Stimulated activated naive CD8-positive, alpha-beta T cell treated with anti-CD3 and anti-CD28 coated beads, Interleukin-15, Interleukin-2, amounts not matched to agents 100 ng/mL and 50 ng/mL, for 24 hours (primary cell): ENCODE data around the gene DPYD.
"Not testable (repeated sequence)": the region's sequence is repeated elsewhere in the genome, so short reads cannot be mapped to it uniquely, and the experiment has no call there.

ENCODE experiments used
- H3K27ac Mint-ChIP-seq: one replicate; pipeline ENCODE4 v1.8.0; 2021; ENCODE audit warnings: mild to moderate bottlenecking, mixed read lengths
- H3K27me3 Mint-ChIP-seq: one replicate; pipeline ENCODE4 v1.8.0; 2021; ENCODE audit warnings: mixed read lengths
- H3K36me3 Mint-ChIP-seq: one replicate; pipeline ENCODE4 v1.8.0; 2021; ENCODE audit warnings: low read depth, mixed read lengths
- H3K4me1 Mint-ChIP-seq: one replicate; pipeline ENCODE4 v1.8.0; 2021; ENCODE audit warnings: low read depth, mixed read lengths
- H3K4me3 Mint-ChIP-seq: one replicate; pipeline ENCODE4 v1.8.0; 2021; ENCODE audit warnings: mild to moderate bottlenecking, mixed read lengths
- H3K9me3 Mint-ChIP-seq: one replicate; pipeline ENCODE4 v1.8.0; 2021; ENCODE audit warnings: mixed read lengths

DPYD gene

GRCh38 chr1:97352936-97353382 lies 567.9 kb downstream of the DPYD start:
- no peaks in the 10 kb centered on the region for H3K9me3 Mint-ChIP-seq
- H3K27ac Mint-ChIP-seq: no peak overlapping the region
- no peaks in the 10 kb centered on the region for H3K27me3 Mint-ChIP-seq
- no peak overlapping the region for H3K4me3 Mint-ChIP-seq
- peaks cover 11% of the 10 kb centered on the region for H3K36me3 Mint-ChIP-seq
- H3K4me1 Mint-ChIP-seq: no peaks in the 10 kb centered on the region

GRCh38 chr1:97351846-97352245 lies 569.0 kb downstream of the DPYD start:
- no peak overlapping the region for H3K27ac Mint-ChIP-seq
- H3K4me3 Mint-ChIP-seq: no peak overlapping the region
- no peaks in the 10 kb centered on the region for H3K4me1 Mint-ChIP-seq
- peaks cover 3% of the 10 kb centered on the region for H3K36me3 Mint-ChIP-seq
- H3K9me3 Mint-ChIP-seq: no peaks in the 10 kb centered on the region
- H3K27me3 Mint-ChIP-seq: no peaks in the 10 kb centered on the region

GRCh38 chr1:97350662-97351061 lies 570.2 kb downstream of the DPYD start:
- Mint-ChIP-seq H3K9me3 (no peaks in the 10 kb centered on the region), H3K27me3 (no peaks in the 10 kb centered on the region), H3K4me3 (no peak overlapping the region), H3K27ac (no peak overlapping the region), H3K4me1 (no peaks in the 10 kb centered on the region), H3K36me3 (peaks cover 3% of the 10 kb centered on the region)

DNA sequence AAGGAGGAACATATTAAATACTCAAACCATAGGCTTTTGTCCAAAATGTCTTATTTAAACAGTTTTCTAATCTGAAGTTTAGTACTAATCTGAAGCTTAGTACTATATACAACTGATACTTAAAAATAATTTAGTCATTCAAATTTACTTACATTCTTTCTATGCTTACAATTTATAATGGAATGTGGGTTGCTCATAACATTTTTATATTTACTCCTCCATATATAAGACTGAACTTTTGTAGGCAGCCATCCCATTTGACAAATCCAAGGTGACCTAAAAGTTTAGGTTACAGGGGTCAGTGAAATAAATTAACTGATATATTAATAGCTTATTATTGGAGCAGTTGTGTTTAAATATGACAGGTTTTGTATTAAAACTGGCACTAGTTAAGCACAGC lies 570.6 kb downstream of the DPYD start:
- H3K4me3 Mint-ChIP-seq: no peak overlapping the region
- H3K9me3 Mint-ChIP-seq: no peaks in the 10 kb centered on the region
- H3K27me3 Mint-ChIP-seq: no peaks in the 10 kb centered on the region
- no peaks in the 10 kb centered on the region for H3K4me1 Mint-ChIP-seq
- no peak overlapping the region for H3K27ac Mint-ChIP-seq
- H3K36me3 Mint-ChIP-seq: peaks cover 3% of the 10 kb centered on the region

DNA sequence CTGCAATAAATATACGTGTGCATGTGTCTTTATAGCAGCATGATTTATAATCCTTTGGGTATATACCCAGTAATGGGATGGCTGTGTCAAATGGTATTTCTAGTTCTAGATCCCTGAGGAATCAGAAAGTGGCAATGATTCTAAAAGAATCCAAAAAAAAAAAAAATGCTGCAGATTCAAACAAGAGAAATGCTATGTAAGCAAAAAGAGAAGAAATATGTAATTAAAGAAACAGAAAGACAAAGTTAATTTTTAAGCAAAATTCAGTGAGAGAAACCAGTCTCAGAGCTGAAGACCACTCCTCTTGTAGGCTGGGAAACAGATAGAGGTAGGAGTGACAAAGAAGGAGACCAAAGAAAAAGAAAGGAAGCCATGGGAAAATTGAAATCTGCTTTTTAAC lies 571.0 kb downstream of the DPYD start:
- H3K27ac Mint-ChIP-seq, H3K4me3 Mint-ChIP-seq, H3K36me3 Mint-ChIP-seq, H3K4me1 Mint-ChIP-seq, H3K9me3 Mint-ChIP-seq, H3K27me3 Mint-ChIP-seq: not testable (repeated sequence)

- Mint-ChIP-seq H3K9me3 (no peaks in the 10 kb centered on the region), H3K4me1 (no peaks in the 10 kb centered on the region), H3K4me3 (no peak overlapping the region), H3K27ac (no peak overlapping the region), H3K36me3 (peaks cover 3% of the 10 kb centered on the region), H3K27me3 (no peaks in the 10 kb centered on the region)
These were observed 572.1 kb downstream of the DPYD start for GRCh38 chr1:97348599-97349265.

DNA sequence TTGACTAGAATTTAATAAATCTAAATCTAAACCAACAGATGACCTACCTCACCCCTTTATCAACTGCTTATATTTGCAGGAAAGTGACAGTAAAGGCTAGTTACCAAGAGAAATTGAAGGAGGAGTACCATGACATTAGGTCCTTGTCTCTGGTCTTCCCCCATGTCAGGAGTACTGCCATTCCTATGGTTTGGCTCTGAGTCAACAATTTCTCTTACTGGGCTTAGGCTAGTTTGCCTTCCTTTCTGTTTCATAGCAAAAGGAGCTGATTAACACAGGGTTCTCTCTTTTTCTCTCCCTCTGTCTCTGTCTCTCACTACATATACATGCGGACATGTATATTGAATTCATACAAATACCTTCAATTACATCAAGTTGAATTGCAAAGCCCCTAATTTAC lies 579.9 kb downstream of the DPYD start:
- no peak overlapping the region for H3K4me3 Mint-ChIP-seq
- H3K36me3 Mint-ChIP-seq: peaks cover 11% of the 10 kb centered on the region
- no peaks in the 10 kb centered on the region for H3K4me1 Mint-ChIP-seq
- H3K27ac Mint-ChIP-seq: no peak overlapping the region
- no peaks in the 10 kb centered on the region for H3K27me3 Mint-ChIP-seq
- no peaks in the 10 kb centered on the region for H3K9me3 Mint-ChIP-seq

GRCh38 chr1:97338347-97338746 lies 582.5 kb downstream of the DPYD start:
- Mint-ChIP-seq H3K4me3 (no peak overlapping the region), H3K27ac (no peak overlapping the region), H3K36me3 (peaks cover 11% of the 10 kb centered on the region), H3K27me3 (no peaks in the 10 kb centered on the region), H3K4me1 (no peaks in the 10 kb centered on the region), H3K9me3 (no peaks in the 10 kb centered on the region)

DNA sequence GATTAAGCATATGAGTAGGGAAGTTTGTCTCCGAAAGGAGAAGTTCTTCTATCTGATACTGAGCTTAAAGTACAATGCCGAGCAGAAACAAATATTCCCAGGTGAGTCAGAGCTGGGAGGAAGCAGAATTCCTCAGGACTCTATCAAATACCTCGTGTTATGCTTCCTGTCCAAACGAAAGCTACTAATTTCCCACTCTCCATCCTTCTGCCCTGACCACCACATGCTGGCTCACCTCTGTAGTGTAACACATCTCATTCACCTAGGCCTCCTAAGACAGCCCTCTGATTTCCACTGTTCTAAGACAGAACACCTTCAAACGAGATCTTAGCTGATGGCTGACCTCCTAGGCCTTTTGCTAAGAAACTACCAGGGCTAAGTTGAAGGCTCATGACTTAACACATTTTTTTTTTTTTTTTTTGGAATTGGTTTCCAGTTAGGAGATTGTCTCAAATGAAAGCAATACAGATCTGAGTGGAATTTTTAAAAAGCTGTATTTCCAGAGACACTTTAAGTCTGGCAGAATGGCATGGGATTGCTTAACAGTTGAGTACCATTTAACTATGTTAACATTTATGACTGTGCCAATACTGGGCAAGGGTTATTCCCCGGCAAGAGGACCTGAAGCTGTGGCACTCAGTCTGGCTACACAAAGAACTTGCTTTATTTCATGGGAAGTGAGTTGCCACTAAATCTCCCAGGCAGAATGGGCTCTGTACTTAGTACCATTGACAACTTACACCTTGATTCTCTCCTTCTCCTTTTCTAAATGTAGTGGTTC lies 583.4 kb downstream of the DPYD start:
- no peaks in the 10 kb centered on the region for H3K4me1 Mint-ChIP-seq
- peaks cover 7% of the 10 kb centered on the region for H3K36me3 Mint-ChIP-seq
- H3K27me3 Mint-ChIP-seq: no peaks in the 10 kb centered on the region
- no peak overlapping the region for H3K27ac Mint-ChIP-seq
- H3K4me3 Mint-ChIP-seq: no peak overlapping the region
- H3K9me3 Mint-ChIP-seq: no peaks in the 10 kb centered on the region

GRCh38 chr1:97334454-97334853 lies 586.4 kb downstream of the DPYD start:
- H3K36me3 Mint-ChIP-seq: peaks cover 7% of the 10 kb centered on the region
- no peaks in the 10 kb centered on the region for H3K4me1 Mint-ChIP-seq
- H3K4me3 Mint-ChIP-seq: no peak overlapping the region
- no peaks in the 10 kb centered on the region for H3K9me3 Mint-ChIP-seq
- no peaks in the 10 kb centered on the region for H3K27me3 Mint-ChIP-seq
- no peak overlapping the region for H3K27ac Mint-ChIP-seq

DNA sequence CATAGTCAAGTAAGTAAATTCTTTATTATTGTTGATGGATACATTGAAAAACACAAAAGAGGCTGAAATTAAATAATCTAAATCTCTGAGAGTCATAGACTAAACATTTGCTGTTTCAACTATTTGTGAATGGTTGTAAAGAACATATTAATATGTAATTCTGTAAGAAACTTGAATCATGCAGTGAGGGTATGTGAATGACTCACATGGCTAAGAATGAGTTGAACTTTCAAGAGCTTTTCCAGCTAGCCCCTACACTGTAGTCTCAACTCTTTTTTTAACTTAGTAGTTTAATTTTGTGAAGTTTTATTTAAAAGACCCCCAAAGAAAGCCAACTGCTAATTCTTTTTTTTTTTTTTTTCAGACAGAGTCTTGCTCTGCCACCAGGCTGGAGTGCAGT lies 588.1 kb downstream of the DPYD start:
- Mint-ChIP-seq H3K4me3 (no peak overlapping the region), H3K9me3 (no peaks in the 10 kb centered on the region), H3K36me3 (peaks cover 4% of the 10 kb centered on the region), H3K27ac (no peak overlapping the region), H3K4me1 (no peaks in the 10 kb centered on the region), H3K27me3 (no peaks in the 10 kb centered on the region)

DNA sequence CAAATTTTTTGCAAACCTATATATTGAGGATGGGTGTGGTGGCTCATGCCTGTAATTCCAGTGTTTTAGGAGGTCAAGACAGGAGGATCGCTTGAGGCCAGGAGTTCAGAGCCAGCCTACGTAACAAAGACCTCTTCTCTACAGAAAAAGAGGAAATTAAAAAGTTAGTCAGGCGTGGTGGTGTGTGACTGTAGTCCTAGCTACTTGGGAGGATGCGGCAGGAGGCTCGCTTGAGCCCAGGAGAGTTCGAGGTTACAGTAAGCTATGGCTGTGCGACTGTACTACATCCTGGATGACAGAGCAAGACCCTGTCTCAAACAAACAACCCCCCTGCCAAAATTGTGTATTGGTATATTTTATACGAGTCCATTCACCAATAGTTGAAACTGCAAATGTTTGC lies 589.7 kb downstream of the DPYD start:
- Mint-ChIP-seq H3K27ac (no peak overlapping the region), H3K4me1 (no peaks in the 10 kb centered on the region), H3K4me3 (no peak overlapping the region), H3K9me3 (no peaks in the 10 kb centered on the region), H3K27me3 (no peaks in the 10 kb centered on the region), H3K36me3 (no peaks in the 10 kb centered on the region)

GRCh38 chr1:97314685-97315084 lies 606.1 kb downstream of the DPYD start:
- H3K4me1 Mint-ChIP-seq: no peaks in the 10 kb centered on the region
- H3K27me3 Mint-ChIP-seq: no peaks in the 10 kb centered on the region
- H3K27ac Mint-ChIP-seq: no peak overlapping the region
- peaks cover 11% of the 10 kb centered on the region for H3K36me3 Mint-ChIP-seq
- H3K9me3 Mint-ChIP-seq: peaks cover 9% of the 10 kb centered on the region
- no peak overlapping the region for H3K4me3 Mint-ChIP-seq

GRCh38 chr1:97308131-97308530 lies 612.7 kb downstream of the DPYD start:
- Mint-ChIP-seq H3K4me3 (no peak overlapping the region), H3K36me3 (peaks cover 27% of the 10 kb centered on the region), H3K9me3 (peaks cover 4% of the 10 kb centered on the region), H3K27me3 (no peaks in the 10 kb centered on the region), H3K4me1 (no peaks in the 10 kb centered on the region), H3K27ac (no peak overlapping the region)

- Mint-ChIP-seq H3K4me3 (no peak overlapping the region), H3K27ac (no peak overlapping the region), H3K27me3 (no peaks in the 10 kb centered on the region), H3K36me3 (peaks cover 32% of the 10 kb centered on the region), H3K4me1 (no peaks in the 10 kb centered on the region), H3K9me3 (peaks cover 4% of the 10 kb centered on the region)
These were observed 613.3 kb downstream of the DPYD start for GRCh38 chr1:97307568-97307967.

DNA sequence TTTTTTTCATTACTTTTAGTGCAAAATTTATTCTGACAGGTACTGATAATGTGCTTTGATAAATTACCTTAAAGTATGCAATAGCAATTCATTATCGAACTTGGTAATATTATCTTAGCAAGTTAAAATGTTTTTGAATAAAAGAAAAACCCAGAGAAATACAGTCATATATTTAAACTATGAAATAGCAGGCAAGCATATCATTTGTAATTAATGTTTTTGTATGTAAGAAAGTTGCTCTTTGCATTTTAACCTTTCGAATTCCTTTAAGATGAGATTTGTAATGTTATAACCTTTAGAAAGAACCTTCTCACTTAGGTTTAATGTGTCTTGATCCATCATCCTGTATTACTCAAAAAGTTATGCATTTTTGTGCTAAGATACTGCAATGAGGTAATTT lies 613.7 kb downstream of the DPYD start:
- peaks cover 2% of the 10 kb centered on the region for H3K9me3 Mint-ChIP-seq
- no peaks in the 10 kb centered on the region for H3K27me3 Mint-ChIP-seq
- H3K36me3 Mint-ChIP-seq: peaks cover 30% of the 10 kb centered on the region
- no peaks in the 10 kb centered on the region for H3K4me1 Mint-ChIP-seq
- H3K27ac Mint-ChIP-seq: no peak overlapping the region
- H3K4me3 Mint-ChIP-seq: no peak overlapping the region
